ENCODE data around the gene CHAT. TPM values are rescaled to one million over a fixed set of nuclear protein-coding genes. Genes with fewer than 3 reads are reported as not detected.
A peak's percentile ranks its signal among the peaks of the same experiment; 100 is the strongest.

Gene CHAT
- total RNA-seq, 1 experiment from 2014 or later = 0.18 TPM

- Mint-ChIP-seq H3K9me3 (ENCODE audit: unreplicated experiment) (no peaks in the 10 kb centered on the region), H3K4me3 (ENCODE audit: unreplicated experiment) (no peak overlapping the region), H3K27me3 (ENCODE audit: insufficient read depth, unreplicated experiment) (no peaks in the 10 kb centered on the region), H3K4me1 (ENCODE audit: low read depth, unreplicated experiment) (peaks cover 13% of the 10 kb centered on the region), H3K36me3 (ENCODE audit: insufficient read depth, unreplicated experiment) (no peaks in the 10 kb centered on the region), H3K27ac (ENCODE audit: unreplicated experiment) (no peak overlapping the region)
- DNase-seq = peak in 1 of 2 experiments; percentile 29
- no peaks in the 10 kb centered on the region for H3K9me3 ChIP-seq
- H3K4me3 ChIP-seq (ENCODE audit: low read depth, low read length) = no peak overlapping the region
- H3K4me1 ChIP-seq = peaks cover 14% of the 10 kb centered on the region
- no peaks in the 10 kb centered on the region for H3K36me3 ChIP-seq (ENCODE audit: control insufficient read depth, insufficient read depth, low read length)
- intact Hi-C loops (cut with micrococcal nuclease; ENCODE audit: unreplicated experiment) = no loop called here
- BruUV-seq (replicated peaks) = no TSS peak
- POLR2A ChIA-PET = no interaction called here
- CTCF ChIA-PET = interaction anchor here (1.4 kb wide), 1 partner anchor 15 kb away, joined by 3 read pairs; no protein-coding TSS in a partner anchor
- H3K27me3 ChIP-seq (replicated peaks; ENCODE audit: control insufficient read depth, insufficient read depth, low read length) = no peaks in the 10 kb centered on the region
- TF ChIP-seq, protein P1, sequence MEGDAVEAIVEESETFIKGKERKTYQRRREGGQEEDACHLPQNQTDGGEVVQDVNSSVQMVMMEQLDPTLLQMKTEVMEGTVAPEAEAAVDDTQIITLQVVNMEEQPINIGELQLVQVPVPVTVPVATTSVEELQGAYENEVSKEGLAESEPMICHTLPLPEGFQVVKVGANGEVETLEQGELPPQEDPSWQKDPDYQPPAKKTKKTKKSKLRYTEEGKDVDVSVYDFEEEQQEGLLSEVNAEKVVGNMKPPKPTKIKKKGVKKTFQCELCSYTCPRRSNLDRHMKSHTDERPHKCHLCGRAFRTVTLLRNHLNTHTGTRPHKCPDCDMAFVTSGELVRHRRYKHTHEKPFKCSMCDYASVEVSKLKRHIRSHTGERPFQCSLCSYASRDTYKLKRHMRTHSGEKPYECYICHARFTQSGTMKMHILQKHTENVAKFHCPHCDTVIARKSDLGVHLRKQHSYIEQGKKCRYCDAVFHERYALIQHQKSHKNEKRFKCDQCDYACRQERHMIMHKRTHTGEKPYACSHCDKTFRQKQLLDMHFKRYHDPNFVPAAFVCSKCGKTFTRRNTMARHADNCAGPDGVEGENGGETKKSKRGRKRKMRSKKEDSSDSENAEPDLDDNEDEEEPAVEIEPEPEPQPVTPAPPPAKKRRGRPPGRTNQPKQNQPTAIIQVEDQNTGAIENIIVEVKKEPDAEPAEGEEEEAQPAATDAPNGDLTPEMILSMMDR (IDR thresholded peaks at IDR 0.05; ENCODE audit: insufficient read depth in 1 of 2, low read depth in 1 of 2, low read length in 1 of 2, severe bottlenecking in 1 of 2, unreplicated experiment in 1 of 2) = peak in 1 of 2 experiments; percentile 21
Measured at GRCh38 chr10:49649294-49649693, 35.5 kb downstream of the CHAT start.

- Mint-ChIP-seq H3K4me3 (ENCODE audit: unreplicated experiment) (no peak overlapping the region), H3K27ac (ENCODE audit: unreplicated experiment) (no peak overlapping the region), H3K4me1 (ENCODE audit: low read depth, unreplicated experiment) (peaks cover 13% of the 10 kb centered on the region), H3K9me3 (ENCODE audit: unreplicated experiment) (no peaks in the 10 kb centered on the region), H3K36me3 (ENCODE audit: insufficient read depth, unreplicated experiment) (no peaks in the 10 kb centered on the region), H3K27me3 (ENCODE audit: insufficient read depth, unreplicated experiment) (no peaks in the 10 kb centered on the region)
- no peaks in the 10 kb centered on the region for H3K9me3 ChIP-seq
- peaks cover 14% of the 10 kb centered on the region for H3K4me1 ChIP-seq
- no peaks in the 10 kb centered on the region for H3K36me3 ChIP-seq (ENCODE audit: control insufficient read depth, insufficient read depth, low read length)
- intact Hi-C loops (cut with micrococcal nuclease; ENCODE audit: unreplicated experiment) = no loop called here
- BruUV-seq (replicated peaks) = no TSS peak
- no peaks in the 10 kb centered on the region for H3K27me3 ChIP-seq (replicated peaks; ENCODE audit: control insufficient read depth, insufficient read depth, low read length)
- no peak overlapping the region for H3K4me3 ChIP-seq (ENCODE audit: low read depth, low read length)
- peak in 1 of 2 experiments; percentile 9 for DNase-seq
- TF ChIP-seq, protein P1 (IDR thresholded peaks at IDR 0.05; ENCODE audit: insufficient read depth in 1 of 2, low read depth in 1 of 2, low read length in 1 of 2, severe bottlenecking in 1 of 2, unreplicated experiment in 1 of 2) = no peak
- ChIA-PET POLR2A (no interaction called here), CTCF (interaction anchor here (0.7 to 1.4 kb wide), 2 partner anchors 16 to 745 kb away, joined by 3 to 4 read pairs; no protein-coding TSS in a partner anchor)
Measured at GRCh38 chr10:49649936-49650723, 36.3 kb downstream of the CHAT start.

GRCh38 chr10:49650724-49651034 lies 36.8 kb downstream of the CHAT start:
- Histone ChIP-seq H3K4me3 (ENCODE audit: low read depth, low read length) (no peak overlapping the region), H3K4me1 (peaks cover 14% of the 10 kb centered on the region), H3K36me3 (ENCODE audit: control insufficient read depth, insufficient read depth, low read length) (no peaks in the 10 kb centered on the region), H3K27me3 (replicated peaks; ENCODE audit: control insufficient read depth, insufficient read depth, low read length) (no peaks in the 10 kb centered on the region), H3K9me3 (no peaks in the 10 kb centered on the region)
- no TSS peak for BruUV-seq (replicated peaks)
- H3K9me3 Mint-ChIP-seq (ENCODE audit: unreplicated experiment) = no peaks in the 10 kb centered on the region
- no peak overlapping the region for H3K4me3 Mint-ChIP-seq (ENCODE audit: unreplicated experiment)
- no peak overlapping the region for H3K27ac Mint-ChIP-seq (ENCODE audit: unreplicated experiment)
- H3K36me3 Mint-ChIP-seq (ENCODE audit: insufficient read depth, unreplicated experiment) = no peaks in the 10 kb centered on the region
- peaks cover 13% of the 10 kb centered on the region for H3K4me1 Mint-ChIP-seq (ENCODE audit: low read depth, unreplicated experiment)
- CTCF ChIA-PET = no interaction called here
- H3K27me3 Mint-ChIP-seq (ENCODE audit: insufficient read depth, unreplicated experiment) = no peaks in the 10 kb centered on the region
- POLR2A ChIA-PET = no interaction called here
- DNase-seq = peak in 1 of 2 experiments; percentile 23
- TF ChIP-seq, protein P1 (IDR thresholded peaks at IDR 0.05; ENCODE audit: insufficient read depth in 1 of 2, low read depth in 1 of 2, low read length in 1 of 2, severe bottlenecking in 1 of 2, unreplicated experiment in 1 of 2) = no peak
- intact Hi-C loops (cut with micrococcal nuclease; ENCODE audit: unreplicated experiment) = no loop called here

Data from Caco-2 (cell line).